PC-9 (cell line): ENCODE data around the gene DLGAP1.

ENCODE experiments used
- EZH2 ChIP-seq: fragments of 200-600 bp; sonication (generic); IDR thresholded peaks from 2 replicates; pipeline ENCODE4 v1.8.0; 2017; ENCODE audit warnings: antibody characterized with exemption, low read depth
- TF ChIP-seq, protein P1 (sequence below): fragments of 200-600 bp; sonication (generic); conservative IDR thresholded peaks from 2 replicates; pipeline ENCODE4 v1.6.1; 2017; ENCODE audit warnings: mixed run types, antibody characterized with exemption, mild to moderate bottlenecking, moderate library complexity

GRCh38 chr18:3560755-3561154, 894.4 kb downstream of the DLGAP1 start:
- TF ChIP-seq, protein P1, sequence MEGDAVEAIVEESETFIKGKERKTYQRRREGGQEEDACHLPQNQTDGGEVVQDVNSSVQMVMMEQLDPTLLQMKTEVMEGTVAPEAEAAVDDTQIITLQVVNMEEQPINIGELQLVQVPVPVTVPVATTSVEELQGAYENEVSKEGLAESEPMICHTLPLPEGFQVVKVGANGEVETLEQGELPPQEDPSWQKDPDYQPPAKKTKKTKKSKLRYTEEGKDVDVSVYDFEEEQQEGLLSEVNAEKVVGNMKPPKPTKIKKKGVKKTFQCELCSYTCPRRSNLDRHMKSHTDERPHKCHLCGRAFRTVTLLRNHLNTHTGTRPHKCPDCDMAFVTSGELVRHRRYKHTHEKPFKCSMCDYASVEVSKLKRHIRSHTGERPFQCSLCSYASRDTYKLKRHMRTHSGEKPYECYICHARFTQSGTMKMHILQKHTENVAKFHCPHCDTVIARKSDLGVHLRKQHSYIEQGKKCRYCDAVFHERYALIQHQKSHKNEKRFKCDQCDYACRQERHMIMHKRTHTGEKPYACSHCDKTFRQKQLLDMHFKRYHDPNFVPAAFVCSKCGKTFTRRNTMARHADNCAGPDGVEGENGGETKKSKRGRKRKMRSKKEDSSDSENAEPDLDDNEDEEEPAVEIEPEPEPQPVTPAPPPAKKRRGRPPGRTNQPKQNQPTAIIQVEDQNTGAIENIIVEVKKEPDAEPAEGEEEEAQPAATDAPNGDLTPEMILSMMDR, result no peak
- TF ChIP-seq EZH2, result no peak
